ENCODE results near the gene NFIA.

NFIA gene

DNA sequence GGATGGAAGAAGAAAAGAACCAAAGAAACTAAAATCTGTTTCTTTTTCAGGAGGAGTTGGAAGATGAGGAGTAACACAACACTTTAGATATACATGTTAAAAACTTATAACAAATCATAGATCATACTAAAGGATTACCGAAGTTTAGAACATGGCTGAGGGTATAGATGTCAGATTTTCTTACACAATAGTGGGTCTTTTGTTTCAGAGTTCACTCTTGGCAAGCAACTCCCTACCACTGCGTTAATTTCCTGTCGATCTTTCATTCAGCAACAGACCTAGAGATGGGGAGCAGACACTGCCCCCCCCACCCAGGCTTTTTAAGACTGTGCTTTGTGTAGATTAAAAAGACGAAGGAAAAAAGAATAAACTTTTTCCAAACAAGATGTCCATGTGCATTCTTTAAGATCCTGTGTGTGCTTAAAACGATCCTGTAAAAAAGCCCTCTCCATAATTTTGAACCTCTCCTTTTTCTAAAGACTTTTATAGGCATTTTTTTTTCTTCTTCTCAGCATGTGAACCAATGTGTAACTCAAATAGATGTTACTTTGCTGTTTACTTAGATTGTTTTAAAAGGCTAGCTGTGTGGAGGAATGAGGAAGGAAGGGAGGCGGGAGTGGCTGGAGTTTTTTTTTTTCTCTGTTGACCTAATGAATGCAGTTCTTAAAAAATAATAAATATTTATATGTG, 50.4 kb downstream of the NFIA start:
- DNase-seq = no peak

GRCh38 chr1:61133335-61134019, 51.1 kb downstream of the NFIA start:
- DNase-seq = no peak

DNA sequence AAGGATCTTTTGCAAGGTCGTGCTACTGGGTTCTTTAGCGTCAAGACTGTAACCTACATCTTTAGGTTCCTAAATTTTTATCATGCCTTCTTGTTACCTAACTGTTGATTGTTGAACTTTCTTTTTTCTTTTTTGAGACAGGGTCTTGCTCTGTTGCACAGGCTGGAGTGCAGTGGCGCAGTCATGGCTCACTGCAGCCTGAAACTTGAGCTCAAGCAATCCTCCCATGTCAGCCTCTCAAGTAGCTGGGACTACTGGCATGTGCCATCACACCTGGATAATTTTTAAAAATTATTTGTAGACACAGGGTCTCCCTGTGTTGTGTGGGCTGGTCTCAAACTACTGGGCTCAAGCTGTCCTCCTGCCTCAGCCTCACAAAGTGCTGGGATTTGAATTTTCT, 52.9 kb downstream of the NFIA start:
- DNase-seq = peak; percentile 42

- DNase-seq = no peak
Measured at GRCh38 chr1:61138305-61138704, 55.9 kb downstream of the NFIA start.

DNA sequence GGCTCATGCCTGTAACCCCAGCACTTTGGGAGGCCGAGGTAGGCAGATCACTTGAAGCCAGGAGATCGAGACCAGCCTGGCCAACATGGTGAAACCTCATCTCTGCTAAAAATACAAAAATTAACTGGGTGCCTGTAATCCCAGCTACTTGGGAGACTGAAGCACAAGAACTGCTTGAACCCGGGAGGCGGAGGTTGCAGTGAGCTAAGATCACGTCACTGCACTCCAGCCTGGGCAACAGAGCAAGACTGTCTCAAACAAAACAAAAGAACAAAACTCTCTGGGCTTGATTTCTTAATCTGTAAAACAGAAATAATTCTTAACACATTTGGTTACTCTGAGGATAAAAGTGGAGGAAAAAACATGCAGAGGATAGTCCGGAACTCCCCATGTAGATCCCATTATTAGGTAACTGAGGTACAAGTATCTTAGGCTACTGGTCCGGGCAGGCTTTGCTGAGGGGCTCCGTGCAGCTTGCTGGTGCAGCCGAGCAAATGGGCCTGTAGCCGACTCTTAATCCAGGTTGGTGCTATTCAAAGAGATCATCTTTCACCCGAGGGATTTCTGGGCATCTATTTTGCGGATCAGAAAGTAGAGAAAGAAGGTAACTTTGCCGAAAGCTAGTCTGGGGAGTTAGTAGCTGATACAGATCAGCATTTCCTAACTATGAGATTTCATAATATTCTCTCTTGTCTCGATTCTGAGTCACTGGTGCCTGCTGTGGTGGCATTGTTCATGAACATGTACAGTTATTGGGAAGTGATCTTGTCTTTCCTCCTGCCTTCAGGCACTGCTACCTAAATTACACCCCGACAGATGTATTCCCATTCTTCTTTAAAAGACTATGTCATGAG, 56.8 kb downstream of the NFIA start:
- DNase-seq = peak; percentile 79

DNA sequence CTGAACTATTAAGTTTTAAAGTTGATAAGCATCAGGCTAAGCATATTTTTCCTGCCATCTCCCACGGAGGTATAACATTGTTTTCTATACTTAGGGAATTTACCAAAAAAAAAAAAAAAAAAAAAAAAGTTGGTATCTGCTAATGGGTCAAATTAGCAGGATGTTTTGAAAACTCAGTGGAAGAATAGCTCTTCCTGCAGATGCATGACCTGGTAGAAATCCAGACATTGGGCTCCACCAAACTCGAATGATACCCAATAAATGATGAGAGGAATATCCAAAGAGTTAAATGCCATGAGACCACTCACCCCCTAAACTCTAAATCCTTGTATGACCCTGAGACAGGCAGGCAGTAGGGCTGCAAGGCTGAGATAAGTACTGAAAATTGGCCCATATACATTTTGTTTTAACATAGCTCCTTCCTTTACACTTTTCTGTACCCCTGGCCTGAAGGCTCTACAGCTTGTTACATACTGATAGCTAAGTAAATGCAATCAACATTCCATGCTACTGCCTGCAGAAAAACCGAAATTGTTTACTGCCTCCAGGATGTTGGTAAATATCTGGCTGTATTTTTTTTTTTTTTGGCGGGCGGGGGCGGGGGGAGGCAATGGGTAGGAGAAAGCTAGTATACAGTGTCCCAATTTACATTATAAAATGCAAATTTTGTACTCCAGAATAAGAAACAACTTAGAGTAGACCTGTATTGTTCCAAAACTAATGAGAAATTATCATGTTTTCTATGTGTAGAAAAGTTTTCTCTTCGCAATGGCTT, 57.6 kb downstream of the NFIA start:
- DNase-seq = no peak

DNA sequence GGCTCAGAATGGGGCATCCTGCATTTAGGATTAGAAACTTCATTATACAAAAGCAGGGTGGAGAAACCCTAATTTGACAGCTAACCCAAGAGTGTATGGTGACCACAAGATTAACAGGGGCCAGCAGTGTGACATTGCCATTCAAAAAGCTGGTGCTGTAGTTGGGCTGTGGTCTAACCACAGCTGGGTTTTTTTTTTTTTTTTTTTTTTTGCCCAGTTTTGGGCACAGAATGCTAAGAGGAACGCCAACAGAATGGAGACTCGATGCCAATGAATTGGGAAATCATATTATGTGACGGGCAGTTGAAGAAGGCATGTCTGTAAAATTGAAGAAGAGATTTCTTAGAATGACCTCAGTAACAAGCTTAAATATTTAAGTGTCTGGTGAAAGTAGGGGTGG, 58.4 kb downstream of the NFIA start:
- DNase-seq = no peak

DNA sequence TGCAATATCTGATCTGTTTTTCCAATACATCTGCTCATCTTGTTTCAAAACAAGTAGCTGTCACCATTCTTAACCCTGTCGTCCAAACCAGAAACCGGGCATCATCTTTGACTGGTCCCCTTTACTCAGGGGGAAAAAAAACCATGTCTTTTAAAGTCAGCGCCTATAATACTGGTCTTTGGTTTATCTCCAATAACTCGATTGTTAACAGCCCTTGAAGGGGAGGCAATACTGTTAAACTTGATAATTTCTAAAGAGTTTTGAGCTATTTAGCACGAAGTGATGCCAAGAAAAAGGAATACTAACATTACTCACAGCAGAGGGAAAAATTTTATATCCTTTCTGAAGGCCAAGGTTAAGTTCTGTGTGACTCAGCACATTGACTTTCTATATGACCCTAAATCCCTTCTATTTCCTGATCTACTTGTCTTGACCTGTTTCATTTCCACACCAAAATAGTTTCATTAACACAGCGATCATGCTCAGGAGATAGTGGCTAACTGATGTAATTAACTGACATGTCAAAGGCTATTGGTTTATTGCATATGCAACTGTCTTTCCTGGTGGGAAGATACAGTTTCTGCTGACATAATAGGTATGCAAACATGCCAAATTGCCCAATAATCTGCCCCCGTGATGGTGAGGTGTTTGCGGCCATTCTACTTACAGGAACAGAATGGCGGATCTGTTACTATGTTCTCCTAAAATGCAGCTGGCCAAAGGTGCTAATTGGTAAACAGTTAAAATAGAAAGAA, 59.1 kb downstream of the NFIA start:
- DNase-seq = no peak

- no peak for DNase-seq
Measured at GRCh38 chr1:61142043-61142440, 59.7 kb downstream of the NFIA start.

DNA sequence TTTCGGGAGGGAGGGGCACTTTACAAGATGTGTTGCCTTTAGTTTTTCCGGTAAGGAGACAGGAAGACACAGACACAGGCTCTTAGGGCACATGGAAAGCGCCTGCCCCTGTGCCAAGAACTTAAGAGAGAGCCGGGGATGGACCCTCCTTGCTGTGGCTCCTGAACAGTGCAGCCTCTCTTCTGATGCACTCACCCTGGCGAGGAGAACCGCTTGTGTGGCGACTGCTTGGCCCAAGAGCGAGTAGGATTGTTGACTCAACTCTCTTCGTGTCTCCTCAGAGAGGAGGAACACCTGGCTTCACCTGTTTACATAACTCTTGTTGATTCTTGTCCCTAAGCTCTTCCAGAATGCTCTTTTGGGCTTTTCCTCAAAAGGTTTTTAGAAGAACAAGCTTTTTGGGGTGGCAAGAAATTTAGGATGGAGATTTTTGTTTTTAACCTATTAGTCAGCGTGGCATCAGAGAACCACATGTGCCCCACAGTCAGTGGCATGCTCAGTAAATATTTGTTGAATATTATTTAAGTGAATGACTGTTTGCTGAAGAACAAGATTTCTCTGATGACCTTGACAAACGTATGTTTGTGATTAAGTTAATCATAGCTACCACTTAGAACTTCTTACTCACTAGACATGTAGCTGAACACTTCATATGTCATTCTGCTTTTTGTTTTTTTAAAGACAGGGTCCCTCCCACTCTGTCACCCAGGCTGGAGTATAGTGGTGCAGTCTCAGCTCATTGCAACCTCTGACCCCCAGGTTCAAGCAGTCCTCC, 60.6 kb downstream of the NFIA start:
- no peak for DNase-seq

DNA sequence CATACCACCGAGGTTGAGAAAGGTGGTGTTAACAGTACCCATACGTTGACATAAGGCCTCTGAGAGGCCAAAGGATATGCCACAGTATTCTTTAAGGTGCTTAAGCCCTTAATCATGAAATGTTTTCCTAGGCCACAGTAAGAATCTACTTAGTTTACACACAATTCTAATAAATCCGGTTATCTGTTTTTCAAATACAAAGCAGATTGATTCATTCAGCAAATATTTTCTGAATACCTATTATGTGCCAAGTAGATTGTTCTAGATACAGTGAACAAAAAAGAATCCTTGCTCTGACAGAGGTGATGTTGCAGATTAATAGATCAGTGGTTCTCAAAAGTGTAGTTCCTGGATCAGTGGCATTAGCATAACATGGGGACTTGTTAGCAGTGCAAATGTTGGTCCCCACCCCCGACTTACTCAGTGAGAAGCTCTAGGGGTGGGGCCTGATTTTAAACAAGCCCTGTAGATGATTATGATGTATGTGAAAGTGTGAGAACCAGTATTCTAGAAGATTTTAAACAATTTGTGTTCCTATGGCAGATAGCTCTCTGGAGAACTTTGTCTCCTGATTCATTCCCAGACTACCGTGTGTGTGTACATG, 61.6 kb downstream of the NFIA start:
- DNase-seq = no peak

DNA sequence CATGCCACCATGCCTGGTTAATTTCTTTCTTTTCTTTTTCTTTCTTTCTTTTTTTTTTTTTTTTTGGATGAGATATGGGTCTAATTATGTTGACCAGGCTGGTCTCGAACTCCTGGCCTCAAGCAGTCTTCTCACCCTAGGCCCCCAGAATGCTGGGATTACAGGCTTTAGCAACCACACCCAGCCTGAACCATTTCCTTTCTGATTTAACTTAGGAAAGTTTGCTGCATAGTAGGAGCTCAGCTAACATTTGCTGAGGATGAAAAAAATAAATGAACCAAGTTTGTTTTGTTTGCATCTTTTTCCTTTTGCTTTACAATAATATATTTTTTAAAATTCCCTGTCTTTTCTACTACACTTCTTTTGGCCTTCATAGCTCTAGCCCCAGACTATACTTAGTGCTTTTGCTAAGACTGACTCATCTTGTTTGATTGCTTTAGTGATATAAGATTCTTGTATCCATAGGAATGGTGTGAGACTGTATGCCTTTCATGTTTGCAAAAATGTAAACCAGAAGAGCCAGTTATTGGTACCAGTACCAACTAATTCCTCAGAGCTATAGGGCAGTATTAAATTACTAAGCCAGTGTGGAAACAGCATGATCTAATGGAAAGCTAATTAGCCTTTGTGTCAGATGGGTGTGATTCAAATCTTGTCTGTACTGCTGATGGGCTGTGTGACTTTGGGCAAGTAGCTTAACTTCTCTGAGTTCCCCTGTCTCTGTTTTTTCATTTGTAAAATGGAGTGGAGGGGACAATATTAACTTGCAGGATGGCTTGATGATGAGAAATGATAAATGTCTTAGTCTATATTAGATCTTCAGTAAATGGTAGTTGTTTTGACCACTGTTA, 66.9 kb downstream of the NFIA start:
- DNase-seq = peak; percentile 14

DNA sequence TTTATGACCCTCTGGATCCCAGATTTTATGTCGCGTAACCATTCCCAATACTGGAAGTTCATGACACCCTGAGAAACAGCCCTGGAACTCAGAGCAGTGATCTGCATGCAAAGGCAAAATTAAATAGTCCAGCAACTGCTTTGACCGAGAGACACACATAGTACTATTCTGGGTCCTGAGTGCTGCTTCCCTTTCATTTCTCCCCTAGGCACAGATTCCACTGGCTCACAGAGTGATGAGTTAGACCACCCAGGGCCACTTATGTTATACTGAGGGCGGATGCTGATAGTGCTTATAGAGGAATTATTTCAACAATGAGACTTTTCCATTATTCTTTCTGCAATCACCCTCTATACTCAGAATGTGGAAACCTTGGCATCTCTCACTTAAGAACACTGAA, 69.2 kb downstream of the NFIA start:
- no peak for DNase-seq

GRCh38 chr1:61152066-61152465, 69.7 kb downstream of the NFIA start:
- no peak for DNase-seq

DNA sequence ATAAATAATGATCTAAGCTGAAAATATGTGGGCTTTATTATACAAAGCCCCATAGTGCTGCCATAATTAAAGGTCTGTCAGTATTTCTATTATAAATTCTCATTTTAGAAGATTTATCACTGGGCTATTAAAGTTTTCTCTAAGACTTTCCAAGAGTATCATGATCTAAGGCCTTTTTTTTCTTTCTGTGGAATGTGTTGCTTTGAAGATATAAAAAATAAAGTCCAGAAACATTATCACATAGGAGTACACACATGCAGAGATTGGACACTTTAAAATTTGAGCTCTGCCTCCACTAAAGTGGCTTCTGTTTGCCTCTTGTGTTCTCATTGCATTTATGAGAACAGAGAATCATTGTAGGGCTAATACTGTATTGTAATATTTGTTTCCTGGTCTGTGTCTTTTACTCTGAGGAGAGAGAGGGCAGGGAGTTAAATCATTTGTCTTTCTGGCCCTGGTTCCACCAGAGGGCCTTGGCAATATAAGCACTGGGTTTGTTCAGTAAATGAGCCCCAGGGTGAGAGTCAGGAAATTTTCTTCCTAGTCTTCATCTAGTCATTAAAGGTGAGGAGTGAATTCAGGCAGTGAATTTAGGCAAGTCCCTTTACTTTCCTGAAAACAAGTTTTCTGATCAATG, 70.2 kb downstream of the NFIA start:
- DNase-seq = no peak

- DNase-seq = no peak
Measured at GRCh38 chr1:61156576-61157467, 74.5 kb downstream of the NFIA start.

DNA sequence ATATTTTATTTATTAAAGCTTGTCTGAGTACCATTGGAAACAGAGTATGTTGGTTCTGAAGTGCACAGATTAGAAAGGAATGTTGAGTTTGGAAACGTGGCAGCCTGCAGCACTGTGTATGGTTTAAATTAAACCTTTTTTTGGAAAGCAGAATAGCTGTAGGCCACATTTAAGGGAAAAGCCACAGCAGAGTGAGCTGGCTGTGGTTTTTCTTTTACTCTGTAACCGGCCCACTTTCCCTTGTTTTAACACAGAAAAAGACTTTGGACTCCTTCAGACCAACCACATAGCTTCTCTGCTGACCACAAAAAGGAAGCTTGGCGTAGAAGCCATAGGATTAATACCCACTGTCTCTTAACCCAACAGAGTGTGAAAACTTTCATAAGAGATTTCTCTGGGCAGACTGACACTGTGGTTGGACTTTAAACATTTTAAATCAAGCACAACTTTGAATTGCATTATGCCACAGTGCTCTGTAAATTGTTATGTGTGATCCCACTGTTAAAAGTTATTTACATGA, 75.2 kb downstream of the NFIA start:
- no peak for DNase-seq

DNA sequence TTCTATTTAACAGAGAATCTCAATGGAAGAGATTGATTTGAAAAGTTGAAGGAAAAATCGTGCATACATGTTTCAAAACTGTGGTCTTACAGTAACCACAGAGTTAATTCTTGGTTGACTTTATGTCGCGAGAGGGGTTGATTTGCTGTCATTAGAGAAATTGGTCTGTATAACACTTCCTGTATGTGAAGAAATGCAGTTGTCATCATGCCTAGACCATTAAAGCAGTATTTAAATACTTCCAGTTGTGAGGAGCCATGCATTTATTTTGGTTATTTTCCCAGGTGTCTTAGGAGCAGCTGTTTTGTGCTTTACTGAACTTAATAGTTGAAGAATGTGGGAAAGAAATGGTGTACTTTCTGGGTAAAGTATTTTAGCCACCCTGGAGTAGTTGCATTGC, 76.2 kb downstream of the NFIA start:
- no peak for DNase-seq

All from NCI-H2171 treated with DMSO at 0.1 percent for 48 hours (cell line).